SK-N-MC (cell line): ENCODE measurements around the gene VWA5B2.

Source experiments
- EZH2 ChIP-seq: fragments of 200-600 bp; sonication (generic); IDR thresholded peaks from one replicate; pipeline ENCODE4 v1.6.1; 2017; ENCODE audit warnings: antibody characterized with exemption
- FOXP2 ChIP-seq: optimal IDR thresholded peaks from 2 replicates; pipeline ENCODE3; 2011; ENCODE audit warnings: mild to moderate bottlenecking, moderate library complexity; ENCODE audit not compliant: insufficient read depth; ENCODE audit errors: extremely low read length, control extremely low read depth
- POLR2AphosphoS5 ChIP-seq: IDR thresholded peaks from 2 replicates; pipeline ENCODE4 v1.6.1; 2012; ENCODE audit warnings: mild to moderate bottlenecking, low read depth, low read length, borderline replicate concordance

DNA sequence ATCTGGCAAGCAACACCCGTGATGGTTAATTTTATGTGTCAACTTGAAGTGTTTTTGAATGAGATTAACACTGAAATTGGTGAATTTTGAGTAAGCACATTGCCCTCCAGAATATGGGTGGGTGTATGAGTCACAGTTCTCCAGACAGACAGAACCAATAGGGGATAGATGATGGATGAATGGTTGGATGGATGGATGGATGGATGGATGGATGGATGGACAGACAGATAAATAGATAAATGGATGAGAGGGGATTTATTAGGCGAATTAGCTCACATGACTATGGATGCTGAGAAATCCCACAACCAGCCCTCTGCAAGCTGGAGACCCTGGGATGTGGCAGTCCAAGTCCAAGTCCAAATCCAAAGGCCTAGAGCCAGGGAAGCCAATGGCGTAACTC, 5.4 kb upstream of the VWA5B2 start:
- TF ChIP-seq POLR2AphosphoS5 = no peak
- TF ChIP-seq EZH2 = no peak
- TF ChIP-seq FOXP2 = no peak
